Dermis blood vessel endothelial cell (primary cell): Measurements from ENCODE around the gene TP53I11. TPM values are rescaled to one million over a fixed set of nuclear protein-coding genes. Genes with fewer than 3 reads are reported as not detected.

Source experiments
- DNase-seq: peaks from one replicate; pipeline ENCODE4 v3.0.0; 2010
- total RNA-seq: library from RNA; depleted of rRNA; stranded (reverse); fragments of >200 nt; gene quantifications from 2 replicates; pipeline ENCODE4 v1.2.3, GENCODE V29; 2014

TP53I11 gene
- 31.0 and 47.1 TPM in 2 replicates for total RNA-seq

DNA sequence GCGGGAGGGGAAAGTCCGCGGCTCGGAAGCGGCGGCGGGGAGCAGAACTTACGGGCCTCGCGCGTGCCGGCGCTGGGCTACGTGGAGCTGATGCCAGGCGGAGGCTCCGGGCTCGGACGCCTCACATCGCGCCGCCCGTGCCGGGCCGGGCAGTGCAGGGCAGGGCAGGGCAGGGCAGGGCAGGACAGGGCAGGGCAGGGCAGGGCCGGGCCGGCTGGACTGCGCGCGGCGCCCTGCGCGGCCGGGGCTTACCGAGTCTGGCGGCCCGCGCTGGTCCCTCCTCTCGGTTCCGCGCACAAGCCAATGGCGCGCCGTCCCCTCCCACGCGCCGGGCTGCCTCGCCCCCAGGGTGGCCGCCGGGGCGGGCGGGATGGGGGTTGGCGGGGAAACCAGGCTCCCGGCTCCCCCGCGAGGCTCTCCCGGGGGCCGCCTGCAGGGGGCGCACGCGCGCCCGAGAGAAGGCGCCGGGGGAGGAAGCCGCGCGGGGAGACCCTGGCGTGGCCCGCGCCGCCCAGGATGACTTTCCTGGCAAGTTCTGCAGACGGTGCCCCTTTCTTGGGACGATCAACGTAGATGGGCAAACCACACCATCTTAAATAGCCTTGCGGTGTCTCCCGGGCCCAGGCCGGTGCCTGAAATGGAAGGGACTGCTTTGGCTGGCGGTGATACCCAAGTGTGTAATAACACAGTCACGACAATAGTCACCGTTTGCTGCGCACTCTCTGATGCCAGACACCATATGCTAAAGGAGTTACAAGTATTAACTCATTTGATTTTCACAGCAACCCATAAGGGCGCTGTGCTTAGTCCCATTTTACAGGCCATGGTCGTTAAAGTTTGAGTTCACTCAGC, at the start of gene TP53I11:
TSS of gene TP53I11 (minus strand) at position 259 of the 852 bp plus-strand sequence. CDS start 12,548 bp downstream, outside the sequence.
- peak; percentile 87 for DNase-seq

- DNase-seq = no peak
These were observed 48.4 kb upstream of the TP53I11 start for GRCh38 chr11:44999068-44999467.

DNA sequence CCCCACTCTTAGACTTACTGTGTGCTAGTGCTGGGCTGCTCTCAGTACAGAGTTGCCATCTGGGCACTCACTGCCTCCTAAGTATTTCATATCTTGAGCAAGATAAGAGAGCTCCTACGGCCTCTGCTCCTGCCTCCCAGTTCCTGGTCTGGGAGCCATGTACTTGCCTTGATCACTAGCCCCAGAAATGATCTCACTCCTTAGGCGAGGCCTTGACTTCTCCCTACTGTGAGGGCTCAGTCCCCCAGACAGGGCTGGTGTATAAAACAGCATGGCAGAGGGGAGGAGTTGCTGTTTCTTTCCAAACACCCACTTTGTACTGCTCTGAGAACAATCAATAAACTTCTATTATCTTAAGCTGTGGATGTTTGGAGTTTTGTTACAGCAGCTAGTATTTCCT, 47.4 kb upstream of the TP53I11 start:
- DNase-seq = no peak

- no peak for DNase-seq
These were observed 46.9 kb upstream of the TP53I11 start for GRCh38 chr11:44997566-44997965.

- DNase-seq = no peak
These were observed 44.1 kb upstream of the TP53I11 start for GRCh38 chr11:44994753-44995152.

GRCh38 chr11:44993971-44994704, 43.5 kb upstream of the TP53I11 start:
- DNase-seq = no peak

GRCh38 chr11:44992774-44993173, 42.1 kb upstream of the TP53I11 start:
- DNase-seq = no peak

GRCh38 chr11:44992181-44992582, 41.5 kb upstream of the TP53I11 start:
- no peak for DNase-seq

- DNase-seq = no peak
These were observed 40.0 kb upstream of the TP53I11 start for GRCh38 chr11:44990665-44991064.

GRCh38 chr11:44989831-44990566, 39.3 kb upstream of the TP53I11 start:
- no peak for DNase-seq

DNA sequence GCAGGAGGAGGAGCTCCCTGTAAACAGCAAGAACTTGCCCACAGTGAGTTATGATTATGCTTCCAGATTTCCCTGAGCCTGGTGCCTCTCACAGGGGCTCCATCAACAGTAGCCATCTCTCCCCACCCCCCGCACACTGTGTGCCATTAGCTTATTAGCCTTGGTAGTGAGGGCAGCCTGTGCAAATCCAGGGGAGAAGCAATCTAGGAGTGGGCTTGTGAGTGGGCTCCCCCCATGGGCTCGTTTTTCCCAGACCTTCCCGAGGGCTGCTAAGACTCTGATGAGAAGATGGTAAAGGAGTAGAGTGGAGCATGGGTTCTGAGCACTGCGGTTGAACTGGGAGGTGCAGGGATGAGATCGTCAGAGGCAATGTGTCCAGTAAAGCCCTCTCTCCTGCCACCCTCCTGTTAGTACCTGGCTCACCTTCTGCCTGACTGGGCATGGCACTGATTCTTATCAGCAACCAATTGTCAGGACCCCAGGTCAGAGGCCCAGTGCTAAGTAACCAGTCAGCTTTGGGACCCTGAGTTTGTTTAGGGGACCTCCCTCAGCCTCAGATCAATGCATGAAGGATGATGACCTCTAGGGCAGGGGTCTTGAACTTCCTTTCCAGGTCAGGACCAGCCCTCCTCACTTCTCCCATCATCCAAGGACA, 38.4 kb upstream of the TP53I11 start:
- DNase-seq = no peak

- DNase-seq = no peak
These were observed 37.4 kb upstream of the TP53I11 start for GRCh38 chr11:44988111-44988510.

DNA sequence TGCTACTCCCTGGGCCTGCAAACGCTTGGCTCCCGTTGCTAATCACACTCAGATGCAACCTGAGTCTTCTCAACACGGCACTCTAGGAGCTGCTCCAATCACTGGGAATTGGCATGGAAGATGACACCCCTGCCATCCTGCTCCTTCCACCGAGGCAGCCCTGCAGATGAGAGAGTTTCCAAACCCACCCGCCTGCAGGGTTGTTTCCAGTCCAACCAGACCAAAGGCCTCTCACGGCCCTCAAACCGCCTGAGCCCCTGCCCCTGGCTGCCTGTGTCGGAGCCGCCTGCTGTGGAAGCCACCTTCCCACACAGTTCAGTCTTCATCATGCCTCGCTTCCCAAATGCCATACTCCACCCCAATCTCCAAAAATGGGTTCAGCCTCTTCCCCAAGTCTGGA, 36.8 kb upstream of the TP53I11 start:
- DNase-seq = no peak

DNA sequence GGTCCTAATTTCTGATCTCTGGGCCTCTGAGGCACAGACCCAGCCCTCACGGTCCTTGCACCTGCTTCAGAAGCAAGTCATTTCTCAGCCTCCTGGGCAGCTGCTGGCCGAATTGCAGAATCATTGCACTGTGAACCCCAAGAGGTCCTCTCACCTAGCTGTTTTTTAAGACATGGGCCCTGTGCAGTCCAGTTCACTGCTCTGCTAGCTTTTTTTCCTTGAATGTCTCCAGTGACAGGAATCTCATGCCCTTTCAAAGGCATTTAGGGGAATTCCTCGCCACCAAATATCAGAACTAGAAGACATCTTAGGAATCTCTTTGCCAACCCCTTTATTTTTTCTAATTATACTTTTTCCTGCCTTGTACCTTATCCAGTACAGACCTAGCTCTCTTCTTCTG, 35.6 kb upstream of the TP53I11 start:
- no peak for DNase-seq

- DNase-seq = no peak
These were observed 35.0 kb upstream of the TP53I11 start for GRCh38 chr11:44985721-44986120.

DNA sequence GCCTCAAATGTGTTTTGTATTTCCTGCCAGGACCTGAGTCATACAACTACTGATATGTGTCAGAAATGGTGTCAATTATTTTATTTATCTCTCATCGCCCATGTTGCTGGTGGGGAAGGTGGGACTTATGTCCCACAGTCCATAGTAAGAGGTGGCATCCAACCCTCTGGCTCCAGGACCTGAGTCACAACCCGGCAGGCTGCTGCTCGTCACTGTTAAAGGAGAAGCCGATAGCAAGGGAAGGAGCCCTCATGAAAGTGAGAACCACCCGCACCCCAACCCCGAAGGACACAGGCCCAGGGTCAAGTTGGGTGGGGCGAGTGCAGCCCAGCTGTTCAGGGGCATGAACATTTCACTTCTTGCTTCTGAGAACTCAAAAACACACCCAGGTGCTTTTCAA, 33.1 kb upstream of the TP53I11 start:
- DNase-seq = peak; percentile 13

DNA sequence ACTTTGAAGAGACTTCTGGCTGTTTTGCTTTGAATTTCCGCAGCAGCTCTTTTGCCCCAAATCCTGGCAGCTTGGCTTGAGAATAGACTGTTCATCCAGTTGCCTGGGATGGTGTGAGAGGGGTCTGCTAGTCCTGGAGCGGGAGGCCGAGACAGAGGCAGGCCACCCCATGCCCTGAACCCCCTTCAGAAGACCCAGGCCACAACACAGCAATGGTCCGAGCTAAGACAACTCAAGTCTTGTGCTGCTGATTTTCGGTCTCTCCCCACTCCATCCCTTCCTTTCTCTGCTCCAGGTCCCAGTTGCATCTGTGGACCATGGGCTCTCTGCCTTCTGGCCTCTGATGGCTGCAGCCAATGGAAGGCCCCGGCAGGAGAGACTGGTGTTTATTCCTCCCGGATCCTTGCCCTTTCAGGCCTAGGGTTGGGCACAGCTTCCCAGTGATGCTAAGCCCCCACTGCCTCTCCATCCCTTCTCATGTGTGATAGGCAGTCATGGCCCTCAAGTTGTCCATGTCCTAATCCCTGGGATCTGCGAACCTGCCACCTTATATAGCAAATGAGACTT, 31.9 kb upstream of the TP53I11 start:
- DNase-seq = no peak

DNA sequence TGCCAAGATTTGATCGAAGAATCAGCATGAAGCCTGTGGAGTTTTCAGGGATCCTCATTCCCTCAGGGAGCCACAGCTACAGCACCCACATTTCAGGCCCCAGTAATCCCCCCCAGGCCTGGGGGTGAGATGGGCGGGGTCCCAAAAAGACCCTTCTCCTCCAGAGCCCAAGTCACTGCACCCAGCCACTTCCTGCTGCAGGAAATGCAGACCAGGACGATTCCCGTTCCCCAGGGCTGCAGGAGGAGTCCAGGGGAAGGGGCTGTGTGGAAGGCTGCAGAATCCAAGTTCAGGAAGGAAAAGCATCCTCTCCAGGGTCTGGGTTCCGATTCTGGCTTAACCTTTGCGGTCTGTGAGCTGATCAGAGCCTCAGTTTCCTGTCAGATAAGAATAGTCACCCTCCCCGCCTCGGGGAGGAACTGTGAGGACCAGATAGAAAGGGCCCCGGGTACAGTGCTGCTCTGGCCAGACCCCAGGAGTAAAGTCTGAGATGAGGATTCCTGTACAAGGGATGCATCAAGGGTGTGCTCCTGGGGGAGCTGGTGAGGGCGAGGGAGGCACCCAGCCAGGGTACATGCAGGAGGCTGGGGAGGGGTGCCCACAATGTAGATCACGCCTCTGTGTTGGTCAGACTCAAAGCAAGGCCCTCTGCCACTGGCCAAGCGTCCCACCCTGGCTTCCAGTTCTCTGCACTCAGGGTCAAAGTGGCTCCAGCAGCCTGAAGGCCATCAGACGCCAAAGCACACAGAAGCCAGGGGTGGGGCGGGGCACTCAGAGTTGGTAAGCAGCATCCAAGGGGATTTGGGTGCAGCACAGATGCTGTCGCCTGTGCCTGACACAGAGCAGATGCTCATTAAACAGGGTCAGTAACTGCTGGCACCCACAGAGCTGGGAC, 30.1 kb upstream of the TP53I11 start:
- DNase-seq = peak; percentile 37

DNA sequence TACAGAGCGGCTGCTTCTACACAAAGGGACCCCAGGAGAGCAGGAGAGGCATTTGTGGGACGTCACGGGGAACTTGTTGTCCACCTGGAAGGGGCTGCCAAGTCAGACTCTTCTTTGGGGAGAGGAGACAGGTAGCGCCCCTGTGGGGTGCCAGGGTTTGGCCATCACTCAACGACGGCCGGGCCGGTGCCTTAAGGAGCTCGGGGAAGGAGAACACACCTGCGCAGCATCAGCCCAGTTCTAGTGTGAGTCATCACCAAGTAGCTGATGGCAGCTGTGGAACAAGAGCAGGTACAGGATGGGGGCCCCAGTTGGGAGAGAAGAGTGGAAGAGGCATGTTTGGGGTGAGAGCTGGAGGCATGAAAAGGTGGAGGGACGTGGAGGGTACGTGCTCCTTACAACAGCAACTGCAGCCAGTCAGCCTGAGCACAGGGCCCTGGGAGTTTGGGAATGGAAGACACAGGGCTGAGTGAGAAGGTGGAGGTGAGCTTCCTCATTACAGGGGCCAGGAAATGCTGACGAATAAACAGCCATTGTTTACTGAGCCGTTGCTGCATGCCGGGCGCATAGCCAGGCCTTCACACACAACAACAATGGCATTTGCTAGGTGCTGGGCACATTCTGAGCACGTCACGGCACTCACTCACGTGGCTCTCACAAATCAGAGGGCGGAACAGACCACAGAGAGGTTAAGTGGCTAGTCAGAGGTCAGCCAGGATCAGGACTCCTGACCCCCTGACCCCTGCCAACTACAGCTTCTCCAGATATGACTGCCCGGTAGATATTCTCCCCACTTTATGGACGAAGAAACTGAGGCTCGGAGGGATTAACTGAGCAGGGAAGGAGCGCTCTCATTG, 29.1 kb upstream of the TP53I11 start:
- DNase-seq = peak; percentile 94

DNA sequence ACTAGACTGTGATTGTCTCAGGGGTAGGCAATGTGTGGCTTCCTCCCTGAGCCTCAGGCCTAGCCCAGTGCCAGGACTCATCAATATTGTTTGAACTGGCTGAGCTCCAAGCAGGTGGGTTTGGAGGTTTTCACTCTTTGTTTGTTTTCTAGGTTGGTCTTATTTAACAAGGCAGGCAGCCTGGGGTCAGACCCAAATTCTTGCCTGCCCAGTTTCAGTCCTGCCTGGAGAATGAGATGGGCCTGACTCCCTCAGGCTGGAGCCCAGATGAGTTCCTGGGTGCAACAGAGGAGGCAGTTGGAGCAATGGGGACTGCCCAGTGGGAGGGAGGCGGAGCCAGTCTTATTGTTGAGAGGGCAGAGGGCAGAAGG, 28.3 kb upstream of the TP53I11 start:
- peak; percentile 67 for DNase-seq
